GM12872 (cell line): ENCODE results near the gene PCNT.

Experiments
- CTCF ChIP-seq: IDR thresholded peaks from 3 replicates; pipeline ENCODE4 v1.5.1; 2011; ENCODE audit warnings: low read depth, mild to moderate bottlenecking, low read length, moderate library complexity; ENCODE audit not compliant: insufficient read depth

Gene PCNT

GRCh38 chr21:46410516-46410915, 86.6 kb downstream of the PCNT start:
- no peak for TF ChIP-seq CTCF

- no peak for TF ChIP-seq CTCF
Measured at GRCh38 chr21:46411236-46411635, 87.3 kb downstream of the PCNT start.

- TF ChIP-seq CTCF: no peak
Measured at GRCh38 chr21:46411691-46412090, 87.7 kb downstream of the PCNT start.

GRCh38 chr21:46412521-46413364, 88.8 kb downstream of the PCNT start:
- no peak for TF ChIP-seq CTCF

GRCh38 chr21:46413365-46413696, 89.4 kb downstream of the PCNT start:
- TF ChIP-seq CTCF: no peak

GRCh38 chr21:46414965-46415275, 91.0 kb downstream of the PCNT start:
- TF ChIP-seq CTCF: no peak

DNA sequence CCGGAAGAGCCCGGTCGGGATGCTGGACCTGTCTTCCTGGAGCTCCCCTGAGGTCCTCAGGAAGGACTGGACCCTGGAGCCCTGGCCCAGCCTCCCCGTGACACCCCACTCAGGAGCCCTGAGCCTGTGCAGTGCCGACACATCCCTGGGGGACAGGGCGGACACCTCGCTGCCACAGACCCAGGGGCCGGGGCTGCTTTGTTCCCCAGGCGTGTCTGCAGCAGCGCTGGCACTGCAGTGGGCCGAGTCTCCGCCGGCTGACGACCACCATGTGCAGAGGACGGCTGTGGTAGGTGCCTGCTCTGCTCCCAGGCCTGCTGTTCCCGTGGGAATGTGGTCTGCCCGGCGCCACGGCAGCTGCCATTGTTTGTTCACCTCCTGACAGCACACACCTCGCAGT, 92.6 kb downstream of the PCNT start:
- TF ChIP-seq CTCF: no peak
